Putamen (tissue), 1 donor: ENCODE data around the gene MAP7.
"Not testable (repeated sequence)": the region's sequence is repeated elsewhere in the genome, so short reads cannot be mapped to it uniquely, and the experiment has no call there.

ENCODE experiments used
- DNase-seq: peaks from one replicate; pipeline ENCODE4 v3.0.0-alpha.2; 2016; ENCODE audit warnings: low spot score

Gene MAP7

DNA sequence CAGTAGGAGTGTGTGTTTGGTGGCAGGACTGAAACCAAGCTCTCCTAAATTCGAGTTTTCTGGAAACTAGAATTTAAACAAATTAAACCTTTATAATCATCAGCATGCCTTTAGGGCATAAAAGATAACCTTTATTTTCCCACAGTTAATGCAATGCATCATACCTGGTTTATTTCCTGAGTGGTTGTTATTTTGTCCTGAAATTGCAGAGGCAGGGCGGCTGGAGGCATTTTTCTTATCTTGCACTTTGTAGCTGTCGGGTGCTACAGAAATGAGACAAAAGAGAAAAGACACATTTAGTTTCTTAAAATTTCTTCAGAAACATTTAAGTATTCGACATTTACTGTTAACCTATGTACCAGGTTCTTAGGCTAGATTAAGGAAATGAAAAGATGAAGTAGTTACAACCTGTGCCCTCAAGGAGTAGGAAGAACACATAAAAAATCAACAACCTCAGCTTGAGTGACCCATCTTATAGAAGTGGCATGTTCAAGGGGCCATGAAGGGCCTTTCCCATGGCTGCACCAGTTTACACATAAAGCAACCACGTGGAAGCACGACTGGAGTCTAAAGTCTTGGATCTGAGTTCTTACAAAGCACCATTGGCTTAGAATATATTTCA lies 128.6 kb downstream of the MAP7 start:
- DNase-seq, result no peak

GRCh38 chr6:136420853-136421252 lies 129.4 kb downstream of the MAP7 start:
- no peak for DNase-seq

- DNase-seq, result no peak
These were observed 134.7 kb downstream of the MAP7 start for GRCh38 chr6:136415351-136416007.

DNA sequence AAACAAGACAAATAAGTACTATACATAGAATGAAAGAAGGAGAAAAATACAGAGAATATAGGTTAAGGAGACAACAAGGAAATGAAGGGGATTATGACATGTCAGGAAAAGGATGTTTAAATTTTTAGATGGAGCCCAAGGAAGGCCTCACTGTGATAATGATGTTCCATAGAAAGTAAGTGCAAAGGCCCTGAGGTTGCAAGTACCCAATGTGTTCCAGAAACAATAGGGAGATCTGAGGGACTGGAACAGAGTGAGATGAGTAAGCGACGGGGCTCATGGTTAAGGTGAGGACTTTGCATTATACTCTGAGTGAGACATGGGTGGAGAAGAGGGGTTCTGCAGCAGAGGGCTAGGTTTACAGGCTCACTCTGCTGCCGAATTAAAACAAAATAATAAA lies 137.8 kb downstream of the MAP7 start:
- DNase-seq, result no peak

DNA sequence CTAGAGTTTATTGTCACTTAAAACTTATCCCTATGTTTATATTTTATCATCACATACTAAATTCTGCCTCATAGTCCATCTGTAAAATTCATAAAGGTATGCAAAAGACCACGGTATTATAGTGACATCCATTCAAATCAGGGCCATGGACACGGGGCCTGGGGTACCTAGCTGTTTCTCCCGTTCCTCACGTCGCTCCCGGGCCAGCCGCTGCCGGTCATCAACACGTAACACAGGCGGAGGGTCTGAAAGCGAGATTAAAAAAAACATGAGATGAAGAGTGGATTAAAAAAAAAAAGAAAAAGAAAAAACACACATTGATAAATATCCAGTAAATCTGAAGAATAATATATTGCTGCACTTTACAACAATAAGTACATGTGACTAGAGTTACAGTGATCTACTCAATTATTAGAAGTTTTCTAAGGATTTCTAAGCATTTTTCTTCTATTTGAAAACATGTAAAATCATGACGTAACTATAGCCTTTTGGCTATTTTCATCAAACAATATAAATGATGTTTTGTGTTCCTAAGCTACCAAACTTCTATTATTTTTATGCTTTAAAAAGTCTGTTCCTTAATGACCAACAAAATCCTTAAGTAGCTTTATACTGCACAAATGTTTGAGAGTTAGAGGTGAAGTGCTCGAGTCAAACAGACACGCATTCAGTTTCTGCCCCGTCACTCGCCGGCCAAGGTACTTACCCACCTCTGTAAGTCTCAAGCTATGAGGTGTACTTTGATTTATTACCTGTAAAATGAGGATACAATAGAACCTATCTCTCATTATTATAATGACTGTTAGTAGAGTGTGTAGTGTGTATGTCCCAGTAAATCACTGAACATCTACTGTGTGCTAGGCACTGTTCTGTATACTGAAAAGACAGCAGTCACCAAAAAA lies 138.5 kb downstream of the MAP7 start:
- DNase-seq, result no peak

DNA sequence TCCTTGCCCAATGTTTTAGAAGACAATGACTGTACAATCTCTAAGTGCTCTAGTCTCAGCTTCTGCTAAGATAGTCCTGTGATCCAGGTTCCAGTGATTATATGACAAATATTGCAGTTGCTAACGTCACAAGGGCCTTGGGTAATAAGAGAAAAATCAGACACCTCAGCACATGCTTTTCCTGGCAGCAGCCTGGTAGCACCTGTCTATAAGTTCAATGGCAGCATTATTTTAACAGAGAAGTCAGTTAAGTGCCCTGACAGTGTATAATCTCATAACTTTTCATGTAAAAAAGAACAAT lies 139.2 kb downstream of the MAP7 start:
- DNase-seq, result no peak

GRCh38 chr6:136410201-136411024 lies 139.8 kb downstream of the MAP7 start:
- no peak for DNase-seq

DNA sequence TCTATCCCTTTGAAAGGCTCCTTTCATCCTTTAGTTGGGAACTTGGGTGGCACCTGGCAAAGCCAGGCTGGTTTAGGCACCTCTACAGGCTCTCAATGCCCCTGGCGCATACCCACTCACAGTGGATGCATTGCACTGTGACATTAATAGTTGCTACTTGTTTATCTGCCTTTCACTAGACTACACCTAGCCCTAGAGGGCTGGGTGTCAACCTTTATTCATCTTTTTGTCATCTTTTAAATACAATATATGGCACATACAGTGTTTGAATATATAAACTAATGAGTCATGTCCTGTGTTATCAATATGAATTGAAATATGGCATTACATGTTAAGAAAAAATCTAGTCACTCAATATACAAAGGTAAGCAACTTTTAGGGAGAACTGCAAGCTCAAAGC lies 140.6 kb downstream of the MAP7 start:
- no peak for DNase-seq

GRCh38 chr6:136408204-136408603 lies 142.0 kb downstream of the MAP7 start:
- DNase-seq, result no peak

- DNase-seq, result no peak
These were observed 144.7 kb downstream of the MAP7 start for GRCh38 chr6:136405420-136406029.

GRCh38 chr6:136404627-136405419 lies 145.4 kb downstream of the MAP7 start:
- DNase-seq, result no peak

DNA sequence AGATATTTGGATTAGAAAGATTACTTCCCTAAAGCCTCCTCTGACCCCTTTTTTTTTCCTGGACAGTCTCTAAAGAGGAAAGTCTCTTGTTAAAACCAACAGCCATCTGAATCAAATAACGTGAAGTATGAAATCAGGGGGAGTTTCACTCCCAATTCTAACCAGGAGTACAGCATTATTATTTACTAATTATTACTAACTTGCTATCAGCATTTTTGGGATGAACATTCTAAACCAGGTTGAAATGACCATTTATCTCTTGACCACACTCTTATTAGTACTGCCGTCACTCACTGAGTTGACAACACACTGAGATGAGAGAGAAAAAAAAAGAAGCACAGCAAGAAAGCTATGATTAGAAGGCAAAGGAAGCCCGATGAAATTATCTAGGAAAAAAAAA lies 146.2 kb downstream of the MAP7 start:
- DNase-seq, result no peak

DNA sequence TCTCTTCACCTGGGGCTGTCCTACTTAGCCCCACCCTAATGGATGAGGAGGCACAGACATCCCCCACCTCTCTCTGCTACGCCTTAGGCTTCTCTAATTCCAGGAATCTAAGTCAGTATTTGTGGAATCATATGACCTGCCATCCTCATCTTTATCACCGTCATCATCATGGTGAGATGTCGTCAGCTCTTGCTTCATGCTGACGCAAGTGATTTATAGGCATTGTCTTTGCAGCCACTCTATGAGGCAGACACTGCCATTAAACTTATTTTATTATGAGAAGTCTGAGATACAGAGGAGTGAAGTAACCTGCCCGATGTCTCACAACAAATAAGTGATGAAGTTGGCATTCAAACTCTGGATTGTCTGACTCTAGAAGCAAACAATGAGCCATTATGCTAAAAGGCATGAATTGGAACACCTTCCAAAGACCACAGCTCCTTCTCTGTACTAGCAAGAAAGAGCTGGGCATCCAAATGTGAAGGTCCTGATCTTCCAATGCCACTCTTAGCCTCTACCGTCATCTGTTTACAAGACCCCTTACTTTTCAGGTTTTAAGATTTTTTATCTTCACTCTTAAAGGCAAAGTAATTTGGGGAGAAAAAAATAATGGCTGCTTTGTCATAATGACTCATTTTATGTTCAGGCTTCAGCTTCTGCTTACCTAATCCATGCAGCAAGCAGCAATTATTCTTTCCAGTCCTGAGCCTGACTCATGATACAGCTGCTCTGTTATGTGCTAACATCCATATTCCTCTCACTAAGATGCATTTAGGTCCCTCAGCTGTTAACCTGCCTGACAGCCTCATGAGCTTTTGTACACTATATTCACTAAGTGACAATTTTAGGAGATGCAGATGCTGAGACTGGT lies 146.9 kb downstream of the MAP7 start:
- DNase-seq, result peak; percentile 71

- DNase-seq, result no peak
These were observed 148.5 kb downstream of the MAP7 start for GRCh38 chr6:136401749-136402148.

GRCh38 chr6:136401236-136401635 lies 149.0 kb downstream of the MAP7 start:
- DNase-seq, result not testable (repeated sequence)

GRCh38 chr6:136398453-136398852 lies 151.8 kb downstream of the MAP7 start:
- DNase-seq, result no peak

- no peak for DNase-seq
These were observed 153.3 kb downstream of the MAP7 start for GRCh38 chr6:136396908-136397307.

GRCh38 chr6:136390959-136391358 lies 159.3 kb downstream of the MAP7 start:
- DNase-seq, result not testable (repeated sequence)

DNA sequence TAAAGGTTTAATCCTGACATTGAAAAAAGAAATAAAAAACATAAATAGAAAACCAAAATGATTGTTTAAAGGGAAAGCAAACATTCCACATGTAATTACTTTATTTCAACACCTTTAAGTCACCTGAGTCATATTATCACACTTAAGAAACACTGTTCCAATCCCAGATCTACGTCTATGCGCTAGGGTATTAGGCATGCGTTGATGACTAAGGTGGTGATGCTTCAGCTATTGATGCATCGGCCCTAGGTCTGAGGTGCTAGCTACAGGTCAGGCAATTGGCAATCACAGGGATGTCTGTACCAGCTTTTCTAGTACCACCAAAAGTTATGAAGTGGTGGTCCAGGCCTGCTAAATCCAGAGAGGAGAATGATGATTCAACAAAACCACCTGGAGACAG lies 162.9 kb downstream of the MAP7 start:
- no peak for DNase-seq
